HTR-8/SVneo (cell line): ENCODE results near the gene TIAL1.
"Not testable (repeated sequence)": the region's sequence is repeated elsewhere in the genome, so short reads cannot be mapped to it uniquely, and the experiment has no call there.

ENCODE experiments used
- DNase-seq: peaks from one replicate; pipeline ENCODE4 v3.0.0; 2011; ENCODE audit warnings: low spot score, mixed read lengths; ENCODE audit not compliant: insufficient read length
- FAIRE-seq: peaks from 2 replicates; lab custom pipeline; 2011; peaks lifted over from hg19 to GRCh38; lab: Jason Lieb, UNC

The TIAL1 gene

DNA sequence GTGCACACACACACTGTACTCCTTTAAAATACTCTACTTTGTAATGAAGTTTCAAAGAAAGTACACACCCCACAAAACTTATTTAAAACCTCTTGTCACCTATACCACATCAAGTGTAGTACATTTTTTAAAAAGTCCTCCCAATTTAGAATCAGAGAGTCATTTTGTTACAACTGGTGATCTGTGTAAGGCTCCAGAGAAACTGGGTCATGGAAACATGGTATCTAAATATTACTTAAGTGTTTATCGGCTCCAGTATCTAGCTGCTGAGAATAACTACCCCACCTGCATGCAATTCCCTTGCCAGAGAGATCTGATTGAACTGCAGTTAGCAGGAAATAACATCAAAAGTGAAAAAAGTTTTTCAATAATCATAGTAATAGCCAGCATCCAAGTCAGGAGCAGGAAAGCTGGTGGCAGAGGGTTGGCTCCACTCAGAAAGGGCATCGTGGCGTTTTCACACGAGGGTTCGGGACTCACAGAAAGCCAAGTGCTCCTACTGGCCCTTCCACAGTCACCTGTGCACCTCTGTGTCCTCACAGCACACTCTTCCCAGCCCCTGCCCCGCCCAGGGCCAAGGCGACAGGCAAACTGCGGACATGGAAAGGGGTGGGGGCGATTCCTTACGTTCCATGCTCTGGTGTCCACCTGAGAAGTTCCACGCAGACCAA, 60.8 kb downstream of the TIAL1 start:
- DNase-seq: no peak
- no peak for FAIRE-seq

- no peak for FAIRE-seq
- no peak for DNase-seq
Measured at GRCh38 chr10:119535305-119535704, 61.5 kb downstream of the TIAL1 start.

- no peak for FAIRE-seq
- no peak for DNase-seq
Measured at GRCh38 chr10:119533473-119533872, 63.3 kb downstream of the TIAL1 start.

GRCh38 chr10:119532791-119533190, 64.0 kb downstream of the TIAL1 start:
- not testable (repeated sequence) for DNase-seq, FAIRE-seq

- not testable (repeated sequence) for FAIRE-seq, DNase-seq
Measured at GRCh38 chr10:119532251-119532650, 64.5 kb downstream of the TIAL1 start.

DNA sequence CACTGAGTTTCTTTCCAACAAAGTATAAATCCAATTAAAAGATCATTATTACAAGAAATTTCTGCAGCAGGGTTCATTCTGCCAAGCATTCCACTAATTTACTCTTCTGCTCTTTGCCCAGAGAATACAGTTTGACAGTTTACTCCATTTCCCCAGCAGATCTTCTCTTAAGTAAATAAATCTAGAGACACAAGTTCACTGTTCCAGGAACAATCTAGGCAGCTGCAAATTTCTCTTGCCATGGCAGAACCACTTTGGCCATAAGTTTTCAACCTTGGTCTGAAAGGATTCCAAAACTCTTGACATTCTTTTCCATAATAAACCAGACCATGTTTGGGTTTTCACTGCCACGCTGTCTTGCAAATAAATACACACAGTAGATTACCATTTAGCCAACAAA, 65.7 kb downstream of the TIAL1 start:
- no peak for FAIRE-seq
- DNase-seq: no peak

DNA sequence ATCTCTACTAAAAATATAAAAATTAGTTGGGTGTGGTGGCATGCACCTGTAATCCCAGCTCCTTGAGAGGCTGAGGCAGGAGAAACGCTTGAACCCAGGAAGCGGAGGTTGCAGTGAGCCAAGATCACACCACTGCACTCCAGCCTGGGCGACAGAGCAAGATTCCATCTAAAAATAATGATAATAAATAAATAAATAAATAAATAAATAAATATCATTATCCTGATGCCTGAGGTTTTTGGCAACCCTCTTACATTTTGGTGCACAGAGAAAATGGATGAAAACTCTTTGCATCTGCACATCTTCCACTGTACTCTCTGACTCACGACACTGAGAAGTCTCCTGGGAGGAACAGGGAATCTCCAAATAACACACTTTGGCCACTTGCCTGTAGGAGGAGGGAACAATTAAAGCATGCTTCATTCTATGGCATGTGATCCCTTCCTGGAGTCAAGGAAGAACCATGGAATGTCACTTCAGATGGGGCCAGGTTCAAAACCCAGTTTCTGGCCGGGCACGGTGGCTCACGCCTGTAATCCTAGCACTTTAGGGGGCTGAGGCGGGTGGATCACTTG, 68.0 kb downstream of the TIAL1 start:
- not testable (repeated sequence) for DNase-seq, FAIRE-seq

DNA sequence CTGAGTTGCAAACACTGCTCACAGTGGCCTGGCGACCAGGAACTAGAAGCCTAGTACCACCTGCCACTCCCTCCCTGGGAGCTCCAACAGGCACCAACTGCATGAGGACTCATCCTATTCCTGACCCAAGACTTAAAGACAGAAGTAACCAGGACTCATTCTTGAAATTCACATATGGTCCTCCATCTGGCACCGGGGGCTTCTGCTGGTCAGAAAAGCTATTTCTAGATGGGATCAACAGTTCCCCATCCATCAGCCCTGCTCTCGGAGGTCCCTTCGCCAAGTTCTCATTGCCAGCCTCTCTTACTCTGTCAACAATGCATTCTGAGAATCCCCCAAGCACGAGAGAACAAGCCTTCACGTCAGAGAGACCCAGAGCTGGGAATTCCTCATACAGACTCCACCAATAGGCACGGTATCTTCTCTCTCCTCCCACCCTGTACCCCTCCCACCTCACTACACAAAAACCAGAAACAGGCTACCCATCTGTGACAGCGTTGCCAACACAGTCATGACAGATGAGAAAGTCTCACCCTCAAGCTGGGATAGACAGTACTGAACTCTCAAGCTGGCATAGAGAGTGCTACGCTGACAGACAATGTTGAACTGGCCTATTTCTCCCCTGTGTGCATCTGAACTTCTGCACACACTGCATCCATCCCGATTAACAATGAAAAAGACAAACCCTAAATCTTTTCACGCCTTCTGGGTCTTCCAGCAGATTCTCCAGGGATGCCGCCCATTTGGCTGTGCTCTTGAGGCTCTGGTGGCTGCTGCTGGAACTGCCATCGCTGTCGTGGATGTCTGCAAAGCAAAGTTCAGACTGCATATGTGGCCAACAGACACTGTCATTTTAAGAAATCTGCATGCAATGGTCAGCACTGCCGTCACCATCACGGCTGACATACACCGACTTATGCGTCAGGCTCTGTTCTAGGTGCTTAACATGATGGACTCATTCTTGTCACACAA, 69.9 kb downstream of the TIAL1 start:
- no peak for FAIRE-seq
- DNase-seq: no peak

DNA sequence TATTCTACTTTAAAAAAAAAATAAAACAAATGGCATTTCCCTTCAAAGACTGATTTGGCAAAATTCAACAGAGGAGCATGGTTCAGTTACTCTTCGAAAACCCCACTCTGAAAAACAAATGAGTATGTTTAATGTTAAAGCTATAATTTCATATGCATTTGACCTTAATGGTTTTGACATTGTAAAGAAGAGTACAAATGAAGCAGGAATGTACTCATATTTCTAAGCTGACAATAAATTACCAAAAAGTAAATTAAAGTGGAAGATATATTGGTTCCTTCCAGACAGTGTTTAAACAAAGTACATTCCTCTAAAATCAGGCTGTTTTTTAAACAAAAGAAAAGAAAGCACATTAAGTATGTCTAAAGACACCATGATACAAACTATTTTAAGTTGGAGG, 70.6 kb downstream of the TIAL1 start:
- DNase-seq (no peak), FAIRE-seq (no peak)

DNA sequence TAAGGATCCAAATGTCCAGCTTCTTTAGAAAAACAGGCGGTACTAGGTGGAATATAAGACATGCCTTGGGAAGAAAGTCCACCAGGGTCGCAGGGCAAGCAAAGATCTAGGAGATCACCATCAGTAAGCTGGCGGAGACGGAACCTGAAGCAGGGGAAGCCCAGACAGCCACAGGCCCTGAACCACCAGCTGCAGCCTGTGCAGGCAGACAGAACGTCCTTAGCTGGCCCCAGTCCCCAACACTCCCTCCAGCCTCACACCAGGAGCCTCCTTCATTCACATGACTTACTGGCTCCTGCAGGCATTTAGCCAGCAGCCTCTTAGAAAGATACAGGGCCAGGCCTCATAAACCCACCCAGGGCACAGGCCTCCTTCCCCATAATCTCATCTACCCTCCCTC, 71.6 kb downstream of the TIAL1 start:
- no peak for FAIRE-seq

DNA sequence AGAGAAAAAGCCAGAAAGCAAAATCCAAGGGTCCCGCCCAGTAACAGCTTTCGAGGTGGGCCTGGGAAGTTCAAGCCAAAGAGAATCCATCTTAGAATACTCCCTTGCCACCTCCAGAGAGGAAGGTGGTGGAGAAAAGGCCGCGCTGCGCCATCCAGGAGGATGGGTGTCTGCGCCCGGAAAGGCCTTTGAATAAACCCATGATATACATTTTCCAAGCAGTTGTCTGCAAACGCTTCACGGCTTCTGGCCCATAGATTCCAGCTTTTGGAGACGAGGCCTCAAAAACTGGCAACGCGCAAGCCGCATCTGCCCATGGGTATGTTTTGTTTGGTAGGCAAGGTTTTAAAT, 72.1 kb downstream of the TIAL1 start:
- no peak for FAIRE-seq

More for the DNA sequence above, 71.6 kb downstream of the TIAL1 start:
- no peak for DNase-seq

GRCh38 chr10:119523895-119524719, 72.7 kb downstream of the TIAL1 start:
- DNase-seq: no peak

More for the DNA sequence above, 72.1 kb downstream of the TIAL1 start:
- DNase-seq: no peak

More at GRCh38 chr10:119523895-119524719, 72.7 kb downstream of the TIAL1 start:
- no peak for FAIRE-seq
